Glutamatergic neuron (in vitro differentiated cells): Measurements from ENCODE around the gene MOB3C. TPM values are rescaled to one million over a fixed set of nuclear protein-coding genes. Genes with fewer than 3 reads are reported as not detected.

ENCODE experiments used
- DNase-seq: peaks from one replicate; pipeline ENCODE4 v3.0.0; 2022
- H3K27ac Mint-ChIP-seq: one replicate; pipeline ENCODE4 v1.8.0; 2020; ENCODE audit warnings: mild to moderate bottlenecking, mixed read lengths, inconsistent platforms; ENCODE audit not compliant: unreplicated experiment
- H3K27me3 Mint-ChIP-seq: one replicate; pipeline ENCODE4 v1.8.0; 2020; ENCODE audit warnings: mild to moderate bottlenecking, moderate library complexity, mixed read lengths, inconsistent platforms; ENCODE audit not compliant: unreplicated experiment
- H3K36me3 Mint-ChIP-seq: one replicate; pipeline ENCODE4 v1.8.0; 2020; ENCODE audit warnings: mild to moderate bottlenecking, mixed read lengths, inconsistent platforms; ENCODE audit not compliant: unreplicated experiment
- H3K4me1 Mint-ChIP-seq: one replicate; pipeline ENCODE4 v1.8.0; 2020; ENCODE audit warnings: mild to moderate bottlenecking, low read depth, mixed read lengths, inconsistent platforms; ENCODE audit not compliant: unreplicated experiment
- H3K4me3 Mint-ChIP-seq: one replicate; pipeline ENCODE4 v1.8.0; 2020; ENCODE audit warnings: mild to moderate bottlenecking, mixed read lengths, inconsistent platforms; ENCODE audit not compliant: unreplicated experiment
- H3K9me3 Mint-ChIP-seq: one replicate; pipeline ENCODE4 v1.8.0; 2020; ENCODE audit warnings: mild to moderate bottlenecking, moderate library complexity, mixed read lengths, inconsistent platforms; ENCODE audit not compliant: unreplicated experiment
- total RNA-seq: library from RNA; stranded (reverse); fragmentation: NEBNext Ultra II Directional; extraction: Animal tissue kit (Norgen Biotek cat#: 25700); gene quantifications from one replicate; pipeline ENCODE4 v1.2.1, GENCODE V29; 2021; ENCODE audit not compliant: unreplicated experiment
- TF ChIP-seq, protein P1 (sequence below): fragments of 200-600 bp; sonication (generic); IDR thresholded peaks from one replicate; pipeline ENCODE4 v1.5.0; 2021; ENCODE audit not compliant: partially characterized antibody, unreplicated experiment

Gene MOB3C
- total RNA-seq, 1 donor from 2014 or later, result 1.6 TPM

DNA sequence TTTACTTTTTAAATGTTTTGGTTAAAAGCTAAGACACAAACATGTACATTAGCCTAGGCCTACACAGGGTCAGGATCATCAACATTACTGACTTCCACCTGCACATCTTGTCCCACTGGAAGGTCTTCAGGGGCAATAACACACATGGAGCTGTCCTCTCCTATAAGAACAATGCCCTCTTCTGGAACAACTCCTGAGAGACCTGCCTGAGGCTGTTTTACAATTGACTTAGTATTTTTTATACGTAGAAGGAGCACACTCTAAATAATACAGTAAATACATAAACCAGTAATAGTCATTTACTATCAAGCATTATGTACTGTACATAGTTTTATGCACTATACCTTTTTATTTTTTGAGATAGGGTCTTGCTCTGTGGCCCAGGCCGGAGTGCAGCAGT, 14.1 kb upstream of the MOB3C start:
- no peaks in the 10 kb centered on the region for H3K9me3 Mint-ChIP-seq
- no peak overlapping the region for H3K4me3 Mint-ChIP-seq
- TF ChIP-seq, protein P1, sequence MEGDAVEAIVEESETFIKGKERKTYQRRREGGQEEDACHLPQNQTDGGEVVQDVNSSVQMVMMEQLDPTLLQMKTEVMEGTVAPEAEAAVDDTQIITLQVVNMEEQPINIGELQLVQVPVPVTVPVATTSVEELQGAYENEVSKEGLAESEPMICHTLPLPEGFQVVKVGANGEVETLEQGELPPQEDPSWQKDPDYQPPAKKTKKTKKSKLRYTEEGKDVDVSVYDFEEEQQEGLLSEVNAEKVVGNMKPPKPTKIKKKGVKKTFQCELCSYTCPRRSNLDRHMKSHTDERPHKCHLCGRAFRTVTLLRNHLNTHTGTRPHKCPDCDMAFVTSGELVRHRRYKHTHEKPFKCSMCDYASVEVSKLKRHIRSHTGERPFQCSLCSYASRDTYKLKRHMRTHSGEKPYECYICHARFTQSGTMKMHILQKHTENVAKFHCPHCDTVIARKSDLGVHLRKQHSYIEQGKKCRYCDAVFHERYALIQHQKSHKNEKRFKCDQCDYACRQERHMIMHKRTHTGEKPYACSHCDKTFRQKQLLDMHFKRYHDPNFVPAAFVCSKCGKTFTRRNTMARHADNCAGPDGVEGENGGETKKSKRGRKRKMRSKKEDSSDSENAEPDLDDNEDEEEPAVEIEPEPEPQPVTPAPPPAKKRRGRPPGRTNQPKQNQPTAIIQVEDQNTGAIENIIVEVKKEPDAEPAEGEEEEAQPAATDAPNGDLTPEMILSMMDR, result no peak
- no peaks in the 10 kb centered on the region for H3K4me1 Mint-ChIP-seq
- H3K27ac Mint-ChIP-seq, result no peak overlapping the region
- no peaks in the 10 kb centered on the region for H3K27me3 Mint-ChIP-seq
- no peaks in the 10 kb centered on the region for H3K36me3 Mint-ChIP-seq
- DNase-seq, result no peak

- peaks cover 8% of the 10 kb centered on the region for H3K4me1 Mint-ChIP-seq
- H3K27me3 Mint-ChIP-seq, result peaks cover 4% of the 10 kb centered on the region
- H3K9me3 Mint-ChIP-seq, result peaks cover 2% of the 10 kb centered on the region
- TF ChIP-seq, protein P1, result no peak
- no peak overlapping the region for H3K4me3 Mint-ChIP-seq
- H3K36me3 Mint-ChIP-seq, result no peaks in the 10 kb centered on the region
- no peak overlapping the region for H3K27ac Mint-ChIP-seq
- DNase-seq, result no peak
These were observed 7.4 kb upstream of the MOB3C start for GRCh38 chr1:46623743-46624644.

DNA sequence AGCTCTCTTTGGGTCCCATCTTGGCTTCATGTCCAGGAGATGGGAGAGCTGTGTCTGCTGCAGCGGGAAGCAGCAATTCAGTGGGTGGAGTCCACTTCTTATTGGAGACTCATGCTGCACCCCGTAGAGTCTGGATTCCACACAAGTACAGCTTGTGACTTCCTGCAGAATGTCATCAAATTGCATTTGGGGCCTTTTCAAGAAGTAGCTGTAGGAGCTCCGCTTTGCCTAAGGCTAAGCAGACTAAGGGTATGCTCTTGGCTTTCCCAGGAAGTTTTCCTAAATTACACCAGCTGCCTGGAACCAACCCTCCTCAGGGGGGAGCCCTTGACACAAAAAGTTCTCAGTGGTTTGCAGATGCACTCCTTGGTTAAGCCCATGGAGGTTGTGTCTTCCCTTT, 5.7 kb upstream of the MOB3C start:
- Mint-ChIP-seq H3K27ac (no peak overlapping the region), H3K9me3 (peaks cover 2% of the 10 kb centered on the region), H3K4me3 (no peak overlapping the region), H3K36me3 (no peaks in the 10 kb centered on the region), H3K27me3 (peaks cover 9% of the 10 kb centered on the region), H3K4me1 (peaks cover 8% of the 10 kb centered on the region)
- DNase-seq, result no peak
- TF ChIP-seq, protein P1, result no peak

DNA sequence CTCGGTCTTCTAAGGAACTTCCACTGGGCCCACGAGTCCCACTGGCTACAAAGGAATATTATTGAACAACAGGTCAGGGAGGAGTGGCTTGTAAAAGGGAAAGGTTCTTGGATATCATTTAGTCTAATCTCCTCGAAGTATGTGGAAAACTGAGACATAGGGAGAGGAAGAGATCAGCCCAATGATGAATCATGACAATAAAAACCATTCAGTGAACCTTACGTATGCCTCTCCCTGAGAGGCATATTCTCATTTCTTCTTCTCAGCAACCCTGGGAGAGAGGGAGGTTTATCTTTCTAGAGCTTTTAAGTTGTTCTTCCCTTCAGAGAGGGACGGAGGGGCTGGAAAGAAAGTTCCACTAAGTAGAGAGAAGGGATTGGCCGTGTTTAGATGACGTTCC, 5.3 kb upstream of the MOB3C start:
- Mint-ChIP-seq H3K4me3 (no peak overlapping the region), H3K27ac (no peak overlapping the region), H3K27me3 (peaks cover 13% of the 10 kb centered on the region), H3K9me3 (peaks cover 4% of the 10 kb centered on the region), H3K4me1 (peaks cover 8% of the 10 kb centered on the region), H3K36me3 (no peaks in the 10 kb centered on the region)
- DNase-seq, result no peak
- TF ChIP-seq, protein P1, result no peak

GRCh38 chr1:46619656-46620258, 3.1 kb upstream of the MOB3C start:
- peaks cover 8% of the 10 kb centered on the region for H3K4me1 Mint-ChIP-seq
- DNase-seq, result no peak
- H3K9me3 Mint-ChIP-seq, result peaks cover 5% of the 10 kb centered on the region
- TF ChIP-seq, protein P1, result no peak
- H3K27me3 Mint-ChIP-seq, result peaks cover 15% of the 10 kb centered on the region
- H3K36me3 Mint-ChIP-seq, result no peaks in the 10 kb centered on the region
- no peak overlapping the region for H3K27ac Mint-ChIP-seq
- no peak overlapping the region for H3K4me3 Mint-ChIP-seq
